Stimulated activated naive CD8-positive, alpha-beta T cell treated with anti-CD3 and anti-CD28 coated beads, Interleukin-15, Interleukin-2, amounts not matched to agents 100 U/mL and 50 U/mL, for 24 hours (primary cell): ENCODE measurements around the gene DENND6A.
"Not testable (repeated sequence)": the region's sequence is repeated elsewhere in the genome, so short reads cannot be mapped to it uniquely, and the experiment has no call there.

Experiments
- ATAC-seq: fragments of 150-1000 bp; cut with Tn5 transposase; one replicate; pipeline ENCODE4 v1.10.0; 2021
- DNase-seq: peaks from one replicate; pipeline ENCODE4 v3.0.0; 2021

Gene DENND6A

GRCh38 chr3:57634259-57634658 lies 58.6 kb downstream of the DENND6A start:
- not testable (repeated sequence) for ATAC-seq, DNase-seq

- ATAC-seq, result no peak
- no peak for DNase-seq
Observed at GRCh38 chr3:57627976-57628375, 64.9 kb downstream of the DENND6A start.

- no peak for ATAC-seq
- DNase-seq, result no peak
Observed at GRCh38 chr3:57624801-57625200, 68.1 kb downstream of the DENND6A start.

GRCh38 chr3:57622362-57622761 lies 70.5 kb downstream of the DENND6A start:
- ATAC-seq (no peak), DNase-seq (no peak)

GRCh38 chr3:57617739-57618138 lies 75.1 kb downstream of the DENND6A start:
- ATAC-seq, result no peak
- DNase-seq, result no peak

GRCh38 chr3:57616233-57616632 lies 76.6 kb downstream of the DENND6A start:
- DNase-seq, result no peak

GRCh38 chr3:57611870-57612269 lies 81.0 kb downstream of the DENND6A start:
- ATAC-seq, DNase-seq: not testable (repeated sequence)

More at GRCh38 chr3:57616233-57616632, 76.6 kb downstream of the DENND6A start:
- no peak for ATAC-seq

DNA sequence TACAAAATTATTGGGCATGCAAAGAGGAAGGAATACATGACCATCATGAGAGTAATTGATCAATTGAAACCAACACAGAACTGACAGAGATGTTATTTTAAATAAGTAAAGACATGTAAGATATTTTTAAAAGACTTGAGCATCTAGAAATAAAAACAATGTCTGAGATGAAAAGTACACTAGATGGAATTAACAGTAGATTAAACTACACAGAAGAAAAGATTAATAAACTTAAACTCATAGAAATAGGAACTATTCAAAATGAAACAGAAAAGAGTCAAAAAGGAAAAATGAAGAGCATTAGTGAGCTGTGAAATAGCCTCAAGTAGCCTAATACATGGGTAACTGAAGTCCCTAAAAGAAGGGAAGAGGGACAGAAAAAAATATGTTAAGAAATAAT lies 87.2 kb downstream of the DENND6A start:
- ATAC-seq, result no peak
- DNase-seq, result no peak

GRCh38 chr3:57604971-57605370 lies 87.9 kb downstream of the DENND6A start:
- ATAC-seq, result no peak
- DNase-seq, result no peak

GRCh38 chr3:57600195-57600594 lies 92.7 kb downstream of the DENND6A start:
- ATAC-seq (no peak), DNase-seq (no peak)

DNA sequence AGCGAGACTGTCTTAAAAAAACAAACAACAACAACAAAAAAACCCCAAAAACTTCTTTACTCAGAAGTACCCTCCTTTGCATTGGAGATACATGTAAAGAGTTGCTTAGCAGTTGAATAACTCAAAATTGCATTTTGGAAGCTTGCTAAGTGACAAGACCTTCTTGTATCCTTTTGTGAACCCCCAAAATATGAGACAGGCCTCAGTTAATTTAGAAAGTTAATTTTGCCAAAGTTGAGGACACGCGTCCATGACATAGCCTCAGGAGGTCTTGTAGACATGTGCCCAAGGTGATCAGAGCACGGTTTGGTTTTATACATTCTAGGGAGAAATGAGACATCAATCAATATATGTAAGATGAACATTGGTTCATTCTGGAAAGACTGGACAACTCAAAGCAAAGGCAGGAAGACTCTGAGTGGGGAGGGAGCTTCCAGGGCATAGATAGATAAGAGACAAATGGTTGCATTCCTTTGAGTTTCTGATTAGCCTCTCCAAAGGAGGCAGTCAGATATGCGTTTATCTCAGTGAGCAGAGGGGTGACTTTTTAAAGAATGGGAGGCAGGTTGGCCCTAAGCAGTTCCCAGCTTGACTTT lies 94.0 kb downstream of the DENND6A start:
- DNase-seq (no peak), ATAC-seq (no peak)

DNA sequence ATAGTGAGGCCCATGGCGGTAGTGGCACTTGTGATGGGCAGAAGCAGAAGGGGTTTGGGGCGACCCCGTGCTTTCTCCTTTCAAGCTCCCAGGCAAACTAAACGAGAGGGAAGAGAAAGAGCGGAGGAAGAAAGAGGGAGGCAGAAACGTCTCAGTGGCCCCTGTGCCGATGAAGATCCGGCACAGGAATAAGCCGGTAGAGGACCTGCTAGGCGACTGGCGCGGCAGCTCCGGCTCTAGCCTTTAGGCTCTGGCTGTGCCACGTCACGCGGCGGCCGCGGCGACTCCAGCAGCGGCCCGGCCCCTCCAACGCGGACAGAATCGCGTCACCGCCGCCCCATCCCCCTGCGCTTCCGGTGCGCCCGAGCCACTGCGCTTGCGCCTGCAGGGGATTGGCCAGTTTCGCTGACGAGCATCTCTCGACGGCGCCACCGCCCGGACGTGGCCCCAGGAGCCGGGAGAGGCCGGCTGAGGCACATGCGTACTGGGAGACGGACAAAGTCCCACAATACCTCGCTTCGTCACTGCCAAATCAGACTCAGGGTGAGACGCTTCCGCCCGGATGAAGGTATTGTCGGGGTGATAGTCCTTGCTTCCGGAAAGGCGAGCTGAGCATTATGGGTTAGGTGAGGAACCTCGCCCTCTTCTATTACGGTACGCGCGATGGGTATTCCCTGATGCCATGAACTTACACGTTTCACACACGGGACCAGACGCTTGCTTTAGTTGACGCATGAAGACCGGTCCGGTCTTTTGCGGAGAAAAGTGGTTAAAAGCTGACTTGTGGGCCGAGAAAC lies 95.6 kb downstream of the DENND6A start, which contains the start of gene ARF4:
ARF4 (minus strand) TSS at position 218 of the 797 bp plus-strand sequence; CDS start at position 14, 204 bp downstream.
- ATAC-seq (peak; percentile 97), DNase-seq (peak; percentile 99)

DNA sequence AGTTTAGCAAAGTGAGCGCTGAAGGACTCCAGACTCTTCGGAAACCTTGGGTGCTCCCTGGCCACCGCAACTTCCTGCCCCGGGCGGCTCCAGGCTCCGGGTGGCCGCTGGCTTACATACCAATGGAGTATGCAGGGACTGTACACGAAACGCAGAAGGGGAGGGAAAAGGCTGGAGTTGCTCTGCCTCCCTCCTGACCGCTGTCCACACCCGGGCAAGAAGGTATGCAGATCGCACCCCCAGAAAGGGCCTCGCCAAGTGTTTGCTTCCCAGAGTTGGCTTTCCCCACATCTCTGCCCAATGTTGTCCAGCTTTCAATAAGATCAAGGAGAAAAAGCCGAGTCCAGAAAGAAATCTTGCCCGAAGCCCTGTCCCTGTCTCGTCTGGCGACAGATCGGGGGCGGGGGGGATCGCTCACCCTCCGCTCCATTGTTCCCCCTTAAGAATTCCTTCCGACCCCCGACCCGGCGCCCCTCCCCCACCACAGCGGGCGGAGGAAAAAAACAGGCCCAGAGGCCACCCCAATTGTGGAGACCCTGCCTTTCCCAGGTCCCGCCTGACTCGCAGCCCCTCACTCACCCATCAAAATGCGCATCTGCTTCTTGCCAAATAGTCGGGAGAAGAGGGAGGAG lies 96.3 kb downstream of the DENND6A start:
- DNase-seq (peak; percentile 67), ATAC-seq (no peak)

DNA sequence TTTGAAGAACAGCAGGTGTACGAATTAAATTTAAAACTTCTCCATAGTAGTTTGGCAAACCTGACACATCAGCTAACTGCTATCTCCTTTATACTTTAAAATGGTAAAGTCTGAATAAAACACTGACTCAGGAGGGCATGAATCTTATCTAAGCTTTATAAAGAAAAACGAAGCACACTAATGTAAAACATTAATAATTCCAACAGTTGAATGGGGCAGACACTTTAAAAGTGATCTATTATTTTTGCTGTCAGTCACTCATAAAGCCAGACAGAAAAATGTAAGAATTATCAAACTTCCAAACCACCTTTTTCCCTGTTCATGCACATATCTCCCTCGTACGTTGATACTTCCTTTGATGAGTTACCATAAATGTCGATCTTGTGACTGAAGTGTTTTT lies 98.3 kb downstream of the DENND6A start:
- ATAC-seq, result no peak
- no peak for DNase-seq

DNA sequence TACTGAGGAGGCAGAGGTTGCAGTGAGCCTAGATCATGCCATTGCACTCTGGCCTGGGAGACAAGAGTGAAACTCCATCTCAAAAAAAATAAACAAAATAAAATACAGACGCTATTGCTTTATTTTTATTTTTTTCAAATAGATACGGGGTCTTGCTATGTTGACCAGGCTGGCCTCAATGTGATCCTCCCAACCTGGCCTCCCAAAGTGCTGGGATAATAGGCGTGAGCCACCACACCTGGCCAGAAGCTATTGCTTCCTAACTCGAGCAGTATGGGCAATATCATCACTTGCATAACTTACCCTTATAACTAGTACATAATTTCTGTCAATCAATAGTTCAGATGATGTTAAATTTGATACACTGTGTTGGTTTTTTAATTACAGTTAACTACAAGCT lies 98.7 kb downstream of the DENND6A start:
- ATAC-seq (no peak), DNase-seq (no peak)

GRCh38 chr3:57592306-57592705 lies 100.6 kb downstream of the DENND6A start:
- DNase-seq (no peak), ATAC-seq (no peak)

DNA sequence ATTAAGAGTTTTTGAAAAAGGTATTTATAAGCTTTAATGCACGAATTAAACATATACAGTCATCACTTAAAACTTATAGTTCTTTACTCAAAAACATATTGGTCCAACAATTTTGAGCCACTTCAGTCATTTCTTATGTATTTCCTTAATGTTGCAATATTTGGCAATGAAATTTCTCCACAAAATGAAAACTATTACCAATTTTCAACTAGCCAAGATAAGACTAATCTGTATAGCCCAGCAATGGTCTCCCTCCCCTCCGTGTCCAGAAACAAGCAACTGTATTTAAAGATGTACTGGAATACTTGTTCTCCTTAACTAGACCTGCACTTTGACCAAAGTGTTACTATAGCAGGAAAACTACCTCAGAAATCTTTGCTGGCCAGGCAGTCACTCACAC lies 105.0 kb downstream of the DENND6A start:
- no peak for DNase-seq
- no peak for ATAC-seq

DNA sequence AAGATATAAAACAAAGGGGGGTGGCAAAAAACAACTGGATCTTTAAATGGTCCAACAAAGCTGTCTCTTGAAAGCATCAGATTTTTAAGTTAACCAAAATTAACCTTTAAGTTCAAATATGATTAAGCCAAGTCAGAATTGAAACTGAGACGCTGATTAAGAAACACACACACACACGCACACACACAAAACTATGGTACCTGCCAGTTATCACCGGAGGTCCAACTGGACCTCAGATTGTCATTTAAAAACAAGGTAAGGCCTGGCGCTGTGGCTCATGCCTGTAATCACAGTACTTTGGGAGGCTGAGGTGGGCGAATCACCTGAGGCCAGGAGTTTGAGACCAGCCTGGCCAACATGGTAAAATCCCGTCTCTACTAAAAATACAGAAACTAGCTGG lies 106.1 kb downstream of the DENND6A start:
- no peak for ATAC-seq
- DNase-seq, result no peak

DNA sequence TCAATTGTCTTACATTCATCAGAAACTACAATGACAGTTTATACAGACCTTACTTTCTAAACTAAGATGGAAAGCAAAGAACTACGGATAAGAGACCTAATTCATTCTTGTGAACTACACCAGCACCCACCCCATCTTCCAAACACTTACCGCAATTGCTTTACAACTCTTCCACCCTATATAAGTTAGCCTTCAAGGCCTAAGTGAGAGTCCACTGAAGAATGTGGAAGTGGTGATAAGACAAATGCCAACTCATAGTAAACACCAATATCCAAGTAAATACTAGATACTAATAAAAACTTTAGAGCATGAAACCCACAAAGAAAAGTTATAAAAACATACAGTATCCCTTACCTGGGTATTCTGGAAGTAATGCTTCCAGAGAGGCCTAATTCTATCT lies 109.3 kb downstream of the DENND6A start:
- DNase-seq (no peak), ATAC-seq (no peak)

DNA sequence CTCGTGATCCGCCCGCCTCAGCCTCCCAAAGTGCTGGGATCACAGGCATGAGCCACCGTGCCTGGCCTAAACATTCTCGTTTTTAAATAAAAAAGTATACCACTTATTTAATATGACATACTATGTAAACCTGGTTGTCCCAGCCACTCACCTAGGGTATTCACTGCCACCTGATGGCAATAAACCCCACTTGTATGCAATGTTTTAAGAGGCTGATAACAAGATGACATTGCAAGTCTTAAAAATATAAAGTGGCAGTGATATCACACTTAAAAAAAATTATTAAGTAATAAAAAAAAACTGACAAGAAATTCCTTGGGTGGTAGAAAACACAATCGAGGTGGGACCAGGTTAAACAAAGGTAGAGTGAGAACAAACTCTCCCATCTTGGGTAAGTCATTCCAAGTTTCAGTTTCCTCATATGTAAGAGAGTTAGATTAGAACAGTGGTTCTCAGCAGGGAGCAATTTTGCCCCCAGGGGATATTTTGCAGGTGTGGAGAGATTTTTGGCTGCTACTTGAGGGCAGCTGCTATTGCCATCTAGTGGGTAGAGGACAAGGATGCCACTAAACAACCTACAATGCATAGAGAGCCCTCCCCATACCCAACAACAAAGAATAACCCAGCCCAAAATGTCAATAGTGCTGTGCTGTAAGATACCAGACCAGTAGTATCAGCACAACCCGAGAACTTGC lies 110.3 kb downstream of the DENND6A start:
- ATAC-seq (no peak), DNase-seq (no peak)

DNA sequence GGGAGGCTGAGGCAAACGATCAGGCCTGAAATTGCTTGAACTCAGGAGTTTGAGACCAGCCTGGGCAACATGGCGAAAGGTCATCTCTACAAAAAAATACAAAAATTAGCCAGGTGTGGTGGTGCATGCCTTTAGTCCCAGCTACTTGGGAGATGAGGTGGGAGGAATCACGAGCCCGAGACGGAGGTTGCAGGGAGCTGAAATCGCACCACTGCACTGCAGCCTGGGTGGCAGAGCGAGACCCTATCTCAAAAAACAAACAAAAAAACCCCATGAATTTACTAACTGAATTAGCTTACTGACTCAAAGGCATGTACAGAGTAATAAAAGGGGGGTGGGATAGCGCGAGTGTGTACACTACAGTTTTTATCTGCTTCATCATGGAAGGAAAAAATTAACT lies 115.1 kb downstream of the DENND6A start:
- no peak for DNase-seq

GRCh38 chr3:57575966-57576626 lies 116.8 kb downstream of the DENND6A start:
- no peak for DNase-seq
- no peak for ATAC-seq

More for the DNA sequence above, 115.1 kb downstream of the DENND6A start:
- no peak for ATAC-seq
